ENCODE measurements around the gene USP31. TPM values are rescaled to one million over a fixed set of nuclear protein-coding genes. Genes with fewer than 3 reads are reported as not detected.
A peak's percentile ranks its signal among the peaks of the same experiment; 100 is the strongest.

The USP31 gene
- polyA plus RNA-seq, 2 of the 4 experiments (the other 2 are of a cell fraction) = 8.3 to 18.0 TPM

GRCh38 chr16:23072084-23072599 lies 77.1 kb downstream of the USP31 start (continued):
- TF ChIP-seq PBX3 (IDR thresholded peaks at IDR 0.05) (no peak), EP300 (IDR thresholded peaks at IDR 0.05) (peak; percentile 77 to 93; a peak in 4 of 5 replicates), CBX2 (IDR thresholded peaks at IDR 0.05; ENCODE audit: borderline replicate concordance, low read depth) (no peak), KDM5A (IDR thresholded peaks at IDR 0.05) (no peak), RCOR1 (IDR thresholded peaks at IDR 0.05; ENCODE audit: low read depth, low read length) (no peak), ZNF302 (CRISPR knock-in tag; IDR thresholded peaks at IDR 0.05) (no peak), HOXB5 (CRISPR knock-in tag; IDR thresholded peaks at IDR 0.05) (no peak), FOSL2 (IDR thresholded peaks at IDR 0.05) (0 out of 2 replicates have a peak, but pooled peaks have one; percentile 56), FOSL2 (CRISPR knock-in tag; IDR thresholded peaks at IDR 0.05) (peak; percentile 72), JUNB (IDR thresholded peaks at IDR 0.05) (peak; percentile 84), CHD4 (IDR thresholded peaks at IDR 0.05; ENCODE audit: borderline replicate concordance) (no peak), TP53 (CRISPR knock-in tag; IDR thresholded peaks at IDR 0.05) (no peak), USF2 (IDR thresholded peaks at IDR 0.05) (no peak), MYC (IDR thresholded peaks at IDR 0.05; ENCODE audit: borderline replicate concordance, low read length) (no peak), ZC3H11A (IDR thresholded peaks at IDR 0.05) (no peak), HOXA7 (CRISPR knock-in tag; IDR thresholded peaks at IDR 0.05) (no peak), SREBF2 (IDR thresholded peaks at IDR 0.05) (no peak), HEYL (CRISPR knock-in tag; IDR thresholded peaks at IDR 0.05) (no peak), EHMT2 (IDR thresholded peaks at IDR 0.05; ENCODE audit: low read depth) (no peak), ZFP36 (IDR thresholded peaks at IDR 0.05; ENCODE audit: borderline replicate concordance, partially characterized antibody) (no peak), CTCF (IDR thresholded peaks at IDR 0.05) (no peak), JUN (IDR thresholded peaks at IDR 0.05) (peak in 1 of 2 experiments; percentile 49; a peak in 1 of 5 replicates), FOXS1 (CRISPR knock-in tag; IDR thresholded peaks at IDR 0.05) (no peak), RFX5 (IDR thresholded peaks at IDR 0.05) (no peak), PHF8 (IDR thresholded peaks at IDR 0.05; ENCODE audit: borderline replicate concordance, low read depth) (no peak), HDAC2 (IDR thresholded peaks at IDR 0.05) (no peak), KDM1A (IDR thresholded peaks at IDR 0.05; ENCODE audit: low read depth) (no peak), HOXB13 (CRISPR knock-in tag; IDR thresholded peaks at IDR 0.05; ENCODE audit: low read depth) (no peak), SMC3 (IDR thresholded peaks at IDR 0.05) (no peak), EHF (CRISPR knock-in tag; IDR thresholded peaks at IDR 0.05) (no peak), RAD21 (conservative IDR thresholded peaks at IDR 0.05 in 1 of 2, IDR thresholded peaks at IDR 0.05 in 1 of 2) (0 out of 5 replicates have a peak, but pooled peaks of 1 of the 2 experiments have one; percentile 15), RNF2 (IDR thresholded peaks at IDR 0.05; ENCODE audit: borderline replicate concordance, low read depth) (no peak), POLR2AphosphoS2 (conservative IDR thresholded peaks at IDR 0.05; ENCODE audit: low read length) (no peak), CEBPB (IDR thresholded peaks at IDR 0.05) (peak; percentile 20 to 29; a peak in 1 of 4 replicates)
- TF ChIP-seq, protein P1, sequence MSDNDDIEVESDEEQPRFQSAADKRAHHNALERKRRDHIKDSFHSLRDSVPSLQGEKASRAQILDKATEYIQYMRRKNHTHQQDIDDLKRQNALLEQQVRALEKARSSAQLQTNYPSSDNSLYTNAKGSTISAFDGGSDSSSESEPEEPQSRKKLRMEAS (IDR thresholded peaks at IDR 0.05) = peak; percentile 53
- TF ChIP-seq, protein P2, sequence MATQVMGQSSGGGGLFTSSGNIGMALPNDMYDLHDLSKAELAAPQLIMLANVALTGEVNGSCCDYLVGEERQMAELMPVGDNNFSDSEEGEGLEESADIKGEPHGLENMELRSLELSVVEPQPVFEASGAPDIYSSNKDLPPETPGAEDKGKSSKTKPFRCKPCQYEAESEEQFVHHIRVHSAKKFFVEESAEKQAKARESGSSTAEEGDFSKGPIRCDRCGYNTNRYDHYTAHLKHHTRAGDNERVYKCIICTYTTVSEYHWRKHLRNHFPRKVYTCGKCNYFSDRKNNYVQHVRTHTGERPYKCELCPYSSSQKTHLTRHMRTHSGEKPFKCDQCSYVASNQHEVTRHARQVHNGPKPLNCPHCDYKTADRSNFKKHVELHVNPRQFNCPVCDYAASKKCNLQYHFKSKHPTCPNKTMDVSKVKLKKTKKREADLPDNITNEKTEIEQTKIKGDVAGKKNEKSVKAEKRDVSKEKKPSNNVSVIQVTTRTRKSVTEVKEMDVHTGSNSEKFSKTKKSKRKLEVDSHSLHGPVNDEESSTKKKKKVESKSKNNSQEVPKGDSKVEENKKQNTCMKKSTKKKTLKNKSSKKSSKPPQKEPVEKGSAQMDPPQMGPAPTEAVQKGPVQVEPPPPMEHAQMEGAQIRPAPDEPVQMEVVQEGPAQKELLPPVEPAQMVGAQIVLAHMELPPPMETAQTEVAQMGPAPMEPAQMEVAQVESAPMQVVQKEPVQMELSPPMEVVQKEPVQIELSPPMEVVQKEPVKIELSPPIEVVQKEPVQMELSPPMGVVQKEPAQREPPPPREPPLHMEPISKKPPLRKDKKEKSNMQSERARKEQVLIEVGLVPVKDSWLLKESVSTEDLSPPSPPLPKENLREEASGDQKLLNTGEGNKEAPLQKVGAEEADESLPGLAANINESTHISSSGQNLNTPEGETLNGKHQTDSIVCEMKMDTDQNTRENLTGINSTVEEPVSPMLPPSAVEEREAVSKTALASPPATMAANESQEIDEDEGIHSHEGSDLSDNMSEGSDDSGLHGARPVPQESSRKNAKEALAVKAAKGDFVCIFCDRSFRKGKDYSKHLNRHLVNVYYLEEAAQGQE (IDR thresholded peaks at IDR 0.05) = no peak
- TF ChIP-seq, protein P3, sequence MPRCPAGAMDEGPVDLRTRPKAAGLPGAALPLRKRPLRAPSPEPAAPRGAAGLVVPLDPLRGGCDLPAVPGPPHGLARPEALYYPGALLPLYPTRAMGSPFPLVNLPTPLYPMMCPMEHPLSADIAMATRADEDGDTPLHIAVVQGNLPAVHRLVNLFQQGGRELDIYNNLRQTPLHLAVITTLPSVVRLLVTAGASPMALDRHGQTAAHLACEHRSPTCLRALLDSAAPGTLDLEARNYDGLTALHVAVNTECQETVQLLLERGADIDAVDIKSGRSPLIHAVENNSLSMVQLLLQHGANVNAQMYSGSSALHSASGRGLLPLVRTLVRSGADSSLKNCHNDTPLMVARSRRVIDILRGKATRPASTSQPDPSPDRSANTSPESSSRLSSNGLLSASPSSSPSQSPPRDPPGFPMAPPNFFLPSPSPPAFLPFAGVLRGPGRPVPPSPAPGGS (IDR thresholded peaks at IDR 0.05) = peak; percentile 36; the same call in 1 of the 3 replicates

Data from A549 (cell line).